Measurements from ENCODE around the gene PDIK1L. TPM values are rescaled to one million over a fixed set of nuclear protein-coding genes. Genes with fewer than 3 reads are reported as not detected.

The PDIK1L gene
- total and polyA plus RNA-seq, 2 of the 4 experiments (the other 2 are of a cell fraction), result 1.4 to 3.0 TPM

DNA sequence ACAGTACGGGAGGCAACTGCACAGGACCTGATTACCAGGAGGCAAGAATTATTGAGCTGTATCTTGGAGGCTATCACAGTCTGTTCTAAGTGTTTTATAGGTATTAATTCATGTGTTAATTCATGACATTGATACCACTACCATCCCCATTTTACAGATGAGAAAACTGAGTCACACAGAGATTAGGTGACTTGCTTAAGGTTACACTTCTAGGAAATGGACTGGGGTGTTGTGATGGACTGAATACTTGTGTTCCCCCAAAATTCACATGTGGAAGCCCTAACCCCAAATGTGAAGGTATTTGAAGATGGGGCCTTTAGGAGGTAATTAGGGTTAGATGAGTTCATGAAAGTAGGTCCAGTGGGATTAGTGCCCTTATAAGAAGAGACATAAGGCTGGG is 34.1 kb upstream of the PDIK1L start:
- Histone ChIP-seq H2BK5ac (ENCODE audit: low read depth, low read length, poor library complexity, severe bottlenecking) (no peak overlapping the region), H2AK9ac (replicated peaks; ENCODE audit: low read depth, low read length, poor library complexity) (no peak overlapping the region), H3K23ac (ENCODE audit: low read depth, low read length) (no peak overlapping the region), H3K4me2 (ENCODE audit: low read depth, low read length) (no peak overlapping the region), H3K27ac (ENCODE audit: insufficient read depth, low read length) (no peak overlapping the region), H3K79me1 (ENCODE audit: low read depth in 1 of 2, low read length in 2 of 2) (no peaks in the 10 kb centered on the region), H3K9ac (ENCODE audit: low read depth, low read length) (no peak overlapping the region), H3K56ac (ENCODE audit: extremely low read depth, insufficient read depth, low read length) (no peak overlapping the region), H2BK120ac (ENCODE audit: low read depth, low read length) (no peak overlapping the region), H2AFZ (replicated peaks; ENCODE audit: low read length, poor library complexity) (no peak overlapping the region), H3K14ac (replicated peaks; ENCODE audit: low read depth, low read length) (no peak overlapping the region), H4K91ac (ENCODE audit: insufficient read depth, low read depth, low read length) (no peak overlapping the region), H3K36me3 (ENCODE audit: control insufficient read depth, insufficient read depth, low read length) (no peaks in the 10 kb centered on the region), H3K9me3 (ENCODE audit: control insufficient read depth, insufficient read depth, low read length) (peaks cover 2% of the 10 kb centered on the region; the same call in 1 of the 2 replicates), H3K9me1 (ENCODE audit: insufficient read depth, low read length) (no peaks in the 10 kb centered on the region), H4K8ac (ENCODE audit: low read depth in 2 of 2, low read length in 2 of 2) (no peak overlapping the region), H2BK15ac (ENCODE audit: low read depth, low read length) (no peak overlapping the region), H3K18ac (ENCODE audit: low read depth, low read length) (no peak overlapping the region), H3K4me1 (ENCODE audit: control insufficient read depth, insufficient read depth, low read length) (no peaks in the 10 kb centered on the region), H3K4me3 (ENCODE audit: insufficient read depth, low read depth, low read length) (no peak overlapping the region), H4K5ac (ENCODE audit: low read depth, low read length) (no peak overlapping the region), H3K27me3 (ENCODE audit: control insufficient read depth, insufficient read depth, low read length) (peaks cover 43% of the 10 kb centered on the region), H2AK5ac (ENCODE audit: low read depth, low read length) (no peak overlapping the region), H3K4ac (ENCODE audit: low read depth, low read length) (no peak overlapping the region), H4K20me1 (ENCODE audit: insufficient read depth, low read length) (no peaks in the 10 kb centered on the region), H2BK20ac (ENCODE audit: low read depth, low read length) (no peak overlapping the region)
- dilution Hi-C loops (cut with HindIII; ENCODE audit: low sequenced_read_pairs, unreplicated experiment), result no loop called here
- DNase-seq (no peak), ATAC-seq (ENCODE audit: low read depth) (no peak)
- in situ Hi-C loops (cut with MboI; ENCODE audit: low sequenced_read_pairs), result no loop called here
- POLR2A ChIA-PET (ENCODE audit: unreplicated experiment), result no interaction called here
- TF ChIP-seq NFE2L2 (IDR thresholded peaks at IDR 0.05; ENCODE audit: low read depth, low read length) (no peak), MAZ (IDR thresholded peaks at IDR 0.05; ENCODE audit: borderline replicate concordance, low read depth, low read length) (no peak), POLR2A (IDR thresholded peaks at IDR 0.05; ENCODE audit: low read depth, low read length) (no peak), RAD21 (IDR thresholded peaks at IDR 0.05; ENCODE audit: low read length) (no peak)
- no CpG with 5 or more reads among the region's 1 CpG for WGBS, 2 experiments (ENCODE audit: extremely low coverage in 2 of 2, insufficient read length in 1 of 2)
- CTCF ChIA-PET, result no interaction called here
- intact Hi-C loops (cut with micrococcal nuclease), result no loop called here
- no TSS peak for BruUV-seq (replicated peaks)

Measured in IMR-90 (cell line).